Activated CD4-positive, alpha-beta T cell treated with anti-CD3 and anti-CD28 coated beads, Interleukin-2, amount 50 U/mL, for 16 hours (primary cell): ENCODE data around the gene ATF7IP.
"Not testable (repeated sequence)": the region's sequence is repeated elsewhere in the genome, so short reads cannot be mapped to it uniquely, and the experiment has no call there.

ENCODE experiments used
- DNase-seq: peaks from one replicate; pipeline ENCODE4 v3.0.0-alpha.2; 2020

ATF7IP gene, protein sequence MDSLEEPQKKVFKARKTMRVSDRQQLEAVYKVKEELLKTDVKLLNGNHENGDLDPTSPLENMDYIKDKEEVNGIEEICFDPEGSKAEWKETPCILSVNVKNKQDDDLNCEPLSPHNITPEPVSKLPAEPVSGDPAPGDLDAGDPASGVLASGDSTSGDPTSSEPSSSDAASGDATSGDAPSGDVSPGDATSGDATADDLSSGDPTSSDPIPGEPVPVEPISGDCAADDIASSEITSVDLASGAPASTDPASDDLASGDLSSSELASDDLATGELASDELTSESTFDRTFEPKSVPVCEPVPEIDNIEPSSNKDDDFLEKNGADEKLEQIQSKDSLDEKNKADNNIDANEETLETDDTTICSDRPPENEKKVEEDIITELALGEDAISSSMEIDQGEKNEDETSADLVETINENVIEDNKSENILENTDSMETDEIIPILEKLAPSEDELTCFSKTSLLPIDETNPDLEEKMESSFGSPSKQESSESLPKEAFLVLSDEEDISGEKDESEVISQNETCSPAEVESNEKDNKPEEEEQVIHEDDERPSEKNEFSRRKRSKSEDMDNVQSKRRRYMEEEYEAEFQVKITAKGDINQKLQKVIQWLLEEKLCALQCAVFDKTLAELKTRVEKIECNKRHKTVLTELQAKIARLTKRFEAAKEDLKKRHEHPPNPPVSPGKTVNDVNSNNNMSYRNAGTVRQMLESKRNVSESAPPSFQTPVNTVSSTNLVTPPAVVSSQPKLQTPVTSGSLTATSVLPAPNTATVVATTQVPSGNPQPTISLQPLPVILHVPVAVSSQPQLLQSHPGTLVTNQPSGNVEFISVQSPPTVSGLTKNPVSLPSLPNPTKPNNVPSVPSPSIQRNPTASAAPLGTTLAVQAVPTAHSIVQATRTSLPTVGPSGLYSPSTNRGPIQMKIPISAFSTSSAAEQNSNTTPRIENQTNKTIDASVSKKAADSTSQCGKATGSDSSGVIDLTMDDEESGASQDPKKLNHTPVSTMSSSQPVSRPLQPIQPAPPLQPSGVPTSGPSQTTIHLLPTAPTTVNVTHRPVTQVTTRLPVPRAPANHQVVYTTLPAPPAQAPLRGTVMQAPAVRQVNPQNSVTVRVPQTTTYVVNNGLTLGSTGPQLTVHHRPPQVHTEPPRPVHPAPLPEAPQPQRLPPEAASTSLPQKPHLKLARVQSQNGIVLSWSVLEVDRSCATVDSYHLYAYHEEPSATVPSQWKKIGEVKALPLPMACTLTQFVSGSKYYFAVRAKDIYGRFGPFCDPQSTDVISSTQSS

DNA sequence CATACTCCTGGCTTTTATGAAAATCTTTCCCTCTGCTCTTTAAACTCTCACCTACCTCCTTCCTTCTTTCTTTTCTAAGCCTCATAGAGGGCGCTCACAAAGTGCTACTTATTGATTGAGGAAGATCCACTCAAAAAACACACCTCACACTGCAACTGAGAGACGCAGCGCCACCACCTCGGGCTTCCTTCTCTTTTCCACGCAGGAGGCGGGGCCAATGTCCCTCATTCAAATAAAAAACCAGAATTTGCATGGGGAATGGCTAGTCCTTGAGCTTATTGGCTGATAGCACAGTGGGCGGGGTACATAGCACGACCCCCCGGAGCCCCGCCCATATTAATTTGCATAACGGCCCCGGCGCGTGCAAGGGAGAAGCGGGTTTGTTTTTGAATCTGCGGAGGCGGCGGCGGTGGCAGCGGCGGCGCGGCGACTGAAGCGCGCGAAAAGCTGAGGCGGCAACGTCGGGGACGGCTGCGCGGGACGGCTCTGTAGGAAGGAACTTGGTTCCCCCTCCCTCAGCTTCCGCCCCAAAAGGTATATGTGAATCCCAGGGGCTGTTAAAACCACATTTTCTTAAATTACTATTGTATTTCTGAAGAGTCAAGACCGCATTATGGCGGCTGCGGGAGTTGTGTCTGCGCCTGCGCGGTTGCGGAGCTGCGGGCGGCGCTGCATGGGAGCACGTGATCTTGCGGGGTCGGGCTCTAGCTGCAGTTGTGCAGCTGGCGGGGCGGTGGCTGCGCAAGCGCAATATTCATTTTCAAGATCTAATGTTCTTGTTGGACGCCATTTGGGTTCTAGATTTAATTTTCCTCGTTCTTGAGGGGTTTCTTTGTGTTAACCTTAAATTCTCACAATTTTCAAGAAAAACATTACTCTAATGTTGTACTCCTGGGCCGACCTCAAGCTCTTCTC, at the start of gene ATF7IP:
Gene ATF7IP, plus strand, starts transcription at position 389 of the 915 bp plus-strand sequence. CDS start 58,234 bp downstream, outside the sequence.
- DNase-seq: peak; percentile 96

DNA sequence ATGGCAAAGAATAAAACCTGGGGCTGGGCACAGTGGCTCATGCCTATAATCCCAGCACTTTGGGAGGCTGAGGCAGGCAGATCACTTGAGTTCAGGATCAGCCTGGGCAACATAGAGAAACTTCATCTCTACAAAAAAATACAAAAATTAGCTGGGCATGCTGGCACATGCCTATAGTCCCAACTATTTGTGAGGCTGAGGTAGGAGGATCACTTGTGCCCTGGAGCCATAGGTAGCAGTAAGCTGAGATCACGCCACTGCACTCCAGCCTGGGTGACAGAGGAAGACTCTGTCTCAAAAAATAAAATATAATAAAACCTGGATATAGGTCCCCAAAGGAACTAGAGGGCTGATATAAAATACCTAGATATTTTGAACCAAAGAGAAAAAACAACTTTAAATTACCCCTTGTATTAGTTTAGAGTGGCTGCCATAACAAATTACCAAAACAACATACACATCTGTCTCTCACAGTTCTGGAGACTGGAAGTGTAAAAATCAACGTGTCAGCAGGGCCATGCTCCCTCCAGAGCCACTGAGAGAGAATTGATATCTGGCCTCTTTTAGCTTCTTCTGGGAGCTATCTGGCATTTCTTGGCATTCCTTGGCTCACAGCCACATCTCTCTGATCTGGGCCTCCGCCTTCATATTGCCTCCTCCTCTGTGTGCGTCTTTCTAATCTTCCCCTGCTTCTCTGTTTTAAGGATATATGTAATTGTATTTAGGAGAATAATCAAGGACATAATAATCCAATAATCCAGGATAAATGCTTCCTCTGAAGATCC, 47.9 kb upstream of the ATF7IP start:
- DNase-seq: no peak

DNA sequence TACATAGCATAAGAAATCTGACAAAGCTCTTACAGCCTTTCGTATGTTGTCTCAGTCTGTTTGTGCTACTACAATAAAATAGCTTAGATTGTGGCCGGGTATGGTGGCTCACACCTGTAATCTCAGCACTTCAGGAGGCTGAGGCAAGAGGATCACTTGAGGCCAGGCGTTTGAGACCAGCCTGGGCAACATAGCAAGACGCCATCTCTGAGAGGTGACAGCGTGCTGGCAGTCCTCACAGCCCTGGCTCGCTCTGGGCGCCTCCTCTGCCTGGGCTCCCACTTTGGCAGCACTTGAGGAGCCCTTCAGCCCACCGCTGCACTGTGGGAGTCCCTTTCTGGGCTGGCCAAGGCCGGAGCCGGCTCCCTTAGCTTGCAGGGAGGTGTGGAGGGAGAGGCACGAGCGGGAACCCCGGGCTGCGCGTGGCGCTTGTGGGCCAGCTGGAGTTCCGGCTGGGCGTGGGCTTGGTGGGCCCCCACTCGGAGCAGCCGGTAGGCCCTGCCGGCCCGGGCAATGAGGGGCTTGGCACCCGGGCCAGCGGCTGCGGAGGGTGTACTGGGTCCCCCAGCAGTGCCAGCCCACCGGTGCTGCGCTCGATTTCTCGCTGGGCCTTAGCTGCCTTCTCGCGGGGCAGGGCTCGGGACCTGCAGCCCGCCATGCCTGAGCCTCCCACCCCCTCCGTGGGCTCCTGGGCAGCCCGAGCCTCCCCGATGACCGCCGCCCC, 45.6 kb upstream of the ATF7IP start:
- DNase-seq: not testable (repeated sequence)

GRCh38 chr12:14322403-14322802, 43.1 kb upstream of the ATF7IP start:
- no peak for DNase-seq

GRCh38 chr12:14325716-14326343, 39.7 kb upstream of the ATF7IP start:
- no peak for DNase-seq

- no peak for DNase-seq
These were observed 38.8 kb upstream of the ATF7IP start for GRCh38 chr12:14326699-14327098.

DNA sequence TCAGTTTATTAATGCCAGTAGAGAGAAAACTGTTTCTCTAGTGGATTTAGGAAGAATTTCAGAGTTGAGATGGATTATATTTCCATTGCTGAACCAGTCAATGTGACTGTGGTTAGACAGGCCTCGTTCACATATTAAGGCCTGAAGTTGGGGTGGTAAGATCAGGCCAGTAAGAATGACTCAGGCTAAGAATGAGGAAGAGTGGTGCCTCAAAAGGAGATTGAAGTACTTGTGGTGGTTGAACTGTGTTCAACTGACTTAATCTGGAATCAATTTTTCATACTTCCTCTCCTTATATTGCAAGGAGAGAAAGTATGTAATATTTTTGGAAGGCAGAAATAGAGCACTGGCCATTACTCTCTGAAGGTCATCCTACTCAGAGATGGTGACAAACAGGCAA, 37.8 kb upstream of the ATF7IP start:
- DNase-seq: no peak

DNA sequence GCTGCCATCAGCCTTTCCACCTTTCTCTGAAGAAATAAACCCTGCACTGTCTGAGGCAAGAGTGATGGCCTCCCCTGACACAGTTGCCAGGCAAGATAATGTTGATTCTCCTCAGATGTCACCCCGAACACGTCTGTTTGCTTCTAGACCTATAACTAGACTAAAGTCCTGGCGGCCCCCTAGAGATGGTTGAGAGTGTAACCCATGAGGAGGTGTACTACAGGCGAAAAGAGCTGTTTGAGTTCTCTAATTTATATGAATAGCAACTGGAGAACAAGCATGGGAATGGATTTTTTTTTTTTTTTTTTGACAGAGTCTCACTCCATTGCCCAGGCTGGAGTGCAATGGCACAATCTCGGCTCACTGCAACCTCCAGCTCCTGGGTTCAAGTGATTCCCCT, 33.0 kb upstream of the ATF7IP start:
- no peak for DNase-seq

DNA sequence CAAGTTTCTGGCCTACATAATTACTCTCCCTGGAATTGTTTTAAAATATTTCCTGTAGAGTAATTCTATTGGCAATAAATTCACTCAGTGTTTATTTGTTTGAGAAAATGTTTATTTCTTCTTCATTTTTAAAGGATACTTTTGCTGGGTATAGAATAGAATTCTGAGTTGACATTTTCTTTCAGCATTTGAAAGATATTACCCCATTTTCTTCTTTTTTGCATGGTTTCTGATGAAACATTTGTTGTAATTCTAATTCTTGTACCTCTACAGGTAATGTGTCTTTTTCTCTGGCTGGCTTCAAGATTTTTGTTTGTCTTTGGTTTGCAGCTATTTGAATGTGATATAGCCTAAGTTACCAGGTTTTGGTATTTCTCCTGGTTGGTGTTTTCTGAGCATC, 25.1 kb upstream of the ATF7IP start:
- DNase-seq: no peak

GRCh38 chr12:14351524-14351923, 14.0 kb upstream of the ATF7IP start:
- not testable (repeated sequence) for DNase-seq

- not testable (repeated sequence) for DNase-seq
These were observed 13.4 kb upstream of the ATF7IP start for GRCh38 chr12:14352066-14352465.

GRCh38 chr12:14354665-14355064, 10.8 kb upstream of the ATF7IP start:
- DNase-seq: not testable (repeated sequence)

GRCh38 chr12:14356147-14356546, 9.3 kb upstream of the ATF7IP start:
- DNase-seq: no peak

- no peak for DNase-seq
These were observed 8.0 kb upstream of the ATF7IP start for GRCh38 chr12:14357486-14357885.

- no peak for DNase-seq
These were observed 3.1 kb upstream of the ATF7IP start for GRCh38 chr12:14362352-14362751.

GRCh38 chr12:14364583-14365271, 755 bp upstream of the ATF7IP start:
- no peak for DNase-seq

GRCh38 chr12:14366209-14367039, 942 bp downstream of the ATF7IP start:
- DNase-seq: no peak

GRCh38 chr12:14367040-14367661, 1.7 kb downstream of the ATF7IP start:
- DNase-seq: peak; percentile 73
